Osteocyte (in vitro differentiated cells): ENCODE measurements around the gene UGT1A5. TPM values are rescaled to one million over a fixed set of nuclear protein-coding genes. Genes with fewer than 3 reads are reported as not detected.

Experiments used
- DNase-seq: peaks from one replicate; pipeline ENCODE4 v3.0.0; 2021; ENCODE audit warnings: mixed read lengths; ENCODE audit not compliant: unreplicated experiment; ENCODE audit errors: extremely low spot score
- H3K27ac Mint-ChIP-seq: one replicate; pipeline ENCODE4 v1.8.0; 2021; ENCODE audit warnings: mild to moderate bottlenecking, mixed read lengths; ENCODE audit not compliant: unreplicated experiment
- H3K27me3 Mint-ChIP-seq: one replicate; pipeline ENCODE4 v1.8.0; 2021; ENCODE audit warnings: mixed read lengths; ENCODE audit not compliant: unreplicated experiment
- H3K36me3 Mint-ChIP-seq: one replicate; pipeline ENCODE4 v1.8.0; 2021; ENCODE audit warnings: mixed read lengths; ENCODE audit not compliant: unreplicated experiment
- H3K4me1 Mint-ChIP-seq: one replicate; pipeline ENCODE4 v1.8.0; 2021; ENCODE audit warnings: mixed read lengths; ENCODE audit not compliant: unreplicated experiment
- H3K4me3 Mint-ChIP-seq: one replicate; pipeline ENCODE4 v1.8.0; 2021; ENCODE audit warnings: mild to moderate bottlenecking, moderate library complexity, mixed read lengths; ENCODE audit not compliant: unreplicated experiment
- H3K9me3 Mint-ChIP-seq: one replicate; pipeline ENCODE4 v1.8.0; 2021; ENCODE audit warnings: mixed read lengths; ENCODE audit not compliant: unreplicated experiment
- CTCF ChIP-seq: fragments of 200-600 bp; sonication (generic); IDR thresholded peaks from 2 replicates; pipeline ENCODE4 v1.5.0; 2021; ENCODE audit warnings: antibody characterized with exemption, mild to moderate bottlenecking, moderate library complexity
- total RNA-seq: library from RNA; stranded (reverse); gene quantifications from 2 replicates; pipeline ENCODE4 v1.2.1, GENCODE V29; 2021

The UGT1A5 gene
- total RNA-seq, 1 donor from 2014 or later, result not detected

- peaks cover 16% of the 10 kb centered on the region for H3K27me3 Mint-ChIP-seq
- no peaks in the 10 kb centered on the region for H3K9me3 Mint-ChIP-seq
- no peak overlapping the region for H3K4me3 Mint-ChIP-seq
- DNase-seq, result no peak
- peaks cover 10% of the 10 kb centered on the region for H3K4me1 Mint-ChIP-seq
- no peak overlapping the region for H3K27ac Mint-ChIP-seq
- TF ChIP-seq CTCF, result no peak
- no peaks in the 10 kb centered on the region for H3K36me3 Mint-ChIP-seq
Observed at GRCh38 chr2:233811732-233812131, 99.0 kb downstream of the UGT1A5 start.

- H3K9me3 Mint-ChIP-seq, result no peaks in the 10 kb centered on the region
- DNase-seq, result no peak
- no peak overlapping the region for H3K27ac Mint-ChIP-seq
Observed at GRCh38 chr2:233813236-233814055, 100.7 kb downstream of the UGT1A5 start.

GRCh38 chr2:233814056-233814835 is 101.5 kb downstream of the UGT1A5 start:
- no peak overlapping the region for H3K4me3 Mint-ChIP-seq
- H3K4me1 Mint-ChIP-seq, result peaks cover 21% of the 10 kb centered on the region
- peaks cover 18% of the 10 kb centered on the region for H3K27me3 Mint-ChIP-seq
- H3K9me3 Mint-ChIP-seq, result no peaks in the 10 kb centered on the region
- no peak for DNase-seq
- H3K36me3 Mint-ChIP-seq, result no peaks in the 10 kb centered on the region
- H3K27ac Mint-ChIP-seq, result no peak overlapping the region
- TF ChIP-seq CTCF, result no peak

More at GRCh38 chr2:233813236-233814055, 100.7 kb downstream of the UGT1A5 start:
- H3K36me3 Mint-ChIP-seq, result no peaks in the 10 kb centered on the region
- no peak overlapping the region for H3K4me3 Mint-ChIP-seq
- peaks cover 18% of the 10 kb centered on the region for H3K27me3 Mint-ChIP-seq
- no peak for TF ChIP-seq CTCF
- H3K4me1 Mint-ChIP-seq, result peaks cover 21% of the 10 kb centered on the region

GRCh38 chr2:233815861-233816260 is 103.2 kb downstream of the UGT1A5 start:
- peak overlapping the region; percentile 43 for H3K27ac Mint-ChIP-seq
- no peak for TF ChIP-seq CTCF
- H3K4me3 Mint-ChIP-seq, result no peak overlapping the region
- H3K4me1 Mint-ChIP-seq, result peaks cover 21% of the 10 kb centered on the region
- H3K36me3 Mint-ChIP-seq, result no peaks in the 10 kb centered on the region
- peaks cover 16% of the 10 kb centered on the region for H3K27me3 Mint-ChIP-seq
- H3K9me3 Mint-ChIP-seq, result no peaks in the 10 kb centered on the region
- DNase-seq, result no peak

- DNase-seq, result no peak
- peaks cover 14% of the 10 kb centered on the region for H3K27me3 Mint-ChIP-seq
- peak overlapping the region; percentile 43 for H3K27ac Mint-ChIP-seq
- H3K9me3 Mint-ChIP-seq, result no peaks in the 10 kb centered on the region
- peaks cover 21% of the 10 kb centered on the region for H3K4me1 Mint-ChIP-seq
- H3K36me3 Mint-ChIP-seq, result no peaks in the 10 kb centered on the region
- no peak for TF ChIP-seq CTCF
- no peak overlapping the region for H3K4me3 Mint-ChIP-seq
Observed at GRCh38 chr2:233816334-233816733, 103.6 kb downstream of the UGT1A5 start.
